Activated naive CD8-positive, alpha-beta T cell treated with anti-CD3 and anti-CD28 coated beads, Interleukin-2, amount 50 U/mL, for 16 hours (primary cell): ENCODE data around the gene GPR78.

Experiments
- DNase-seq: peaks from one replicate; pipeline ENCODE4 v3.0.0-alpha.2; 2020; ENCODE audit warnings: low read depth, low spot score

The GPR78 gene

DNA sequence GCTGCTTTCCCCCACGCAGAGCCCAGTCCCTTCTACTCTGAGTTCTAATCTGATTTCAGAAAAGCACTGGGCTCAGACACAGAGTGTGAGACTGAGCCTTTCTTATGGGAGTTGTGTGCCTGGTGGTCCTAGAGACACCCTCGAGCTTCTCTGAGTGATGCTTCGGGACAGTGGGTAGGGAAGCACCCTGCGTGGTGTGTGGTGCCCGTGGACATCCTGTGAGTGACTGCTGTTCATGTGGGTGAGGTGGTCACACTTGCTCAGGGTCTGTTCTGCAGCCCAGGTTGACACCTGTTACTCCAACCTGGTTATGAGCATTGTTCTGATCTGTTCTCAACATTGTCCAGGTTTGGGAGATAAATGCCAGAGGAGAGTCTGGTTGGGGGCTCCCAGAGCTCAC is 6.1 kb downstream of the GPR78 start:
- no peak for DNase-seq

DNA sequence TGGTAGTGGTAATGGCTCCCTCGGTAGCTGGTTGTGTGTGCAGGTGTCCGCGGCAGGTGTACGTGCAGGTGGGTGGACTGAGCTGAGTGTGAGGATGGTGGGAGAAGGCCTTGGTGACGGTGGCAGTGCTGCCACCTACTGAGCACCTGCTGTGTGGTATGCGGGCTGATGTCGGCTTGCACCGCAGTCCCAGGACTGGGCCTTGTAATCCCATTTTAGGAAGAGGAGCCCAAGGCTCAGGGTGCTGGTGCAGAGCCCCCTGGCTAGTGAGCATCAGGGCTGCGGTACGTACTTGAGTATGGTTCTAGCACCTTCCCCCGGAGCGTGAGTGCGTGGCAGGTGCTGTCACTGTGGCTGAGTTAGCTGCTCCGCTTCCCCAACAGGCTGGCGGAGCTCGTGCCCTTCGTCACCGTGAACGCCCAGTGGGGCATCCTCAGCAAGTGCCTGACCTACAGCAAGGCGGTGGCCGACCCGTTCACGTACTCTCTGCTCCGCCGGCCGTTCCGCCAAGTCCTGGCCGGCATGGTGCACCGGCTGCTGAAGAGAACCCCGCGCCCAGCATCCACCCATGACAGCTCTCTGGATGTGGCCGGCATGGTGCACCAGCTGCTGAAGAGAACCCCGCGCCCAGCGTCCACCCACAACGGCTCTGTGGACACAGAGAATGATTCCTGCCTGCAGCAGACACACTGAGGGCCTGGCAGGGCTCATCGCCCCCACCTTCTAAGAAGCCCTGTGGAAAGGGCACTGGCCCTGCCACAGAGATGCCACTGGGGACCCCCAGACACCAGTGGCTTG is 6.7 kb downstream of the GPR78 start:
- DNase-seq = no peak

GRCh38 chr4:8587469-8588195 is 7.4 kb downstream of the GPR78 start:
- DNase-seq = no peak

DNA sequence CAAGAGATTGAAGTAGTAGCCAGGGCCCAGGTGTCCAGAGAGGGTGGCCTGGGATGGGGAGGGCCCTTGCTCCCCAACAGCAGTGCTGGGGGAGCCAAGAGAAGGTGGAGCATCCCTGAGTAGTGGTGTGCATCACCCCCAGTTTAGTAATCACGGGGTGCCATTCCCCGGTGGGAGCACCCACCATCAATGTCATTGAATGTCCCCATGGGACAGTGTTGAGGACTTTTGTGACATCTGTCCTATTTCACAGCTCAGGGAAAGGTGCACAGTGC is 7.9 kb downstream of the GPR78 start:
- DNase-seq = no peak

GRCh38 chr4:8589336-8589735 is 9.1 kb downstream of the GPR78 start:
- DNase-seq = no peak

- DNase-seq = no peak
These were observed 9.8 kb downstream of the GPR78 start for GRCh38 chr4:8589823-8590545.

GRCh38 chr4:8590546-8590880 is 10.3 kb downstream of the GPR78 start:
- DNase-seq = no peak

DNA sequence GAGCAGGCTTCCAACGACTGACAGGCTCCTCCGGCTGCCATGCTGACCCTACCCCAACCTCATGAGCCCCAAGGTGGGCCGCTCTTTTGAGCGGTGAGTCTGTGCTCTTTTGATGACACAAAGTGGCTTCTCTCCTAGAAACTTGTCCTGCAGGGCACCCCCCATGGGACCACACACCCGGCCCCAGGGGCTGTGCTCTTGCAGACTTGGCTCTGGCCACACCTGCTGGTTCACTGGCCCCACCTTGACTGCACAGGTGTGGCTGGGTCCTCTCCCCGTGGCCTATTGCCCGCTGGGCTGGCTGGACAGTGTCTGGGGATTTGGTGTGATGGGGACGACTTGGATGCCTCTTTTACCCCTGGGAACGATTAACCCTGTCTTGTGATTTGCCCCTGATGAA is 10.9 kb downstream of the GPR78 start:
- no peak for DNase-seq

- DNase-seq = no peak
These were observed 11.6 kb downstream of the GPR78 start for GRCh38 chr4:8591626-8592365.

DNA sequence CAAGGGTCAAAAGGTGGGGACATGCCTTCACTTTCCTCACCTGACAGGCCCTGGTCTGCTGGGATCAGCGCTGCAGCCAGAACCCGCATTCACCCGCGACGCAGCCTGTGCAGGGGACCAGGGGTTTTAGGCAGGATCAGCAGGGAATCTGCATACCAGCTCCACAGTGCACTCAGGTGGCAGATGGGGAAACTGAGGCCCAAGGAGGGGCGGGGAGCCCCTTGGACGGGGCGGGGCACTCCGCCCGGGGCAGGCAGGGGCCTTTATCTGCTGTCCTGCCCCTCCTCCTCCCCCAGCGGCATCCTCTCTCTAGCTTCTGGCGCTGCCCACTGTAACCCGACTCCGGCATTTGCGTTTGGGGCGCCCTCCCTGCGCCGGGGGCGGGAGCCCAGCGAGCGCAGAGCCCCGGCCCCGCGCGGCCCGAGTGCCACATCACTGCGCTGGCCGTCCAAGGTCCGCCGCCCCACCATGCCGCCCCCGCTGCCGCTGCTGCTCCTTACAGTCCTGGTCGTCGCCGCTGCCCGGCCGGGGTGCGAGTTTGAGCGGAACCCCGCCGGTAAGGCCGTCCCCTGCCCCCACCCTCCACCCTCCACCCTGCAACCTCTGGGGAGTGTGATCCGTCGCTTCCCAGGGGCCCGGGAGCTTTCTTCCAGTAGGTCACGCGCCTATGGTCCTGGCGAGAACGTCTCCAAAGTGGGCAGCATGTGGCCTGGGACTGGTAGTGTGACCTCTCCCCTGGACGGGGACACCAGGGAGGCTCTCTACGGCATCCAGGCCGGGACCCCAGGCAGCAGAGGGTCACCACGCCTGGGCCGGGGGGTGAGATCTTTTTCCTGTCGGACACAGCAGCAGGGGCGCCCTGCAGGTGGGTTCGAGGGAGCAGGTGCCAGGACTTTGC is 12.4 kb downstream of the GPR78 start, which contains the start of gene CPZ:
CPZ (plus strand) TSS at position 400 of the 898 bp plus-strand sequence; CDS start at position 469, 69 bp downstream.
- DNase-seq = no peak

DNA sequence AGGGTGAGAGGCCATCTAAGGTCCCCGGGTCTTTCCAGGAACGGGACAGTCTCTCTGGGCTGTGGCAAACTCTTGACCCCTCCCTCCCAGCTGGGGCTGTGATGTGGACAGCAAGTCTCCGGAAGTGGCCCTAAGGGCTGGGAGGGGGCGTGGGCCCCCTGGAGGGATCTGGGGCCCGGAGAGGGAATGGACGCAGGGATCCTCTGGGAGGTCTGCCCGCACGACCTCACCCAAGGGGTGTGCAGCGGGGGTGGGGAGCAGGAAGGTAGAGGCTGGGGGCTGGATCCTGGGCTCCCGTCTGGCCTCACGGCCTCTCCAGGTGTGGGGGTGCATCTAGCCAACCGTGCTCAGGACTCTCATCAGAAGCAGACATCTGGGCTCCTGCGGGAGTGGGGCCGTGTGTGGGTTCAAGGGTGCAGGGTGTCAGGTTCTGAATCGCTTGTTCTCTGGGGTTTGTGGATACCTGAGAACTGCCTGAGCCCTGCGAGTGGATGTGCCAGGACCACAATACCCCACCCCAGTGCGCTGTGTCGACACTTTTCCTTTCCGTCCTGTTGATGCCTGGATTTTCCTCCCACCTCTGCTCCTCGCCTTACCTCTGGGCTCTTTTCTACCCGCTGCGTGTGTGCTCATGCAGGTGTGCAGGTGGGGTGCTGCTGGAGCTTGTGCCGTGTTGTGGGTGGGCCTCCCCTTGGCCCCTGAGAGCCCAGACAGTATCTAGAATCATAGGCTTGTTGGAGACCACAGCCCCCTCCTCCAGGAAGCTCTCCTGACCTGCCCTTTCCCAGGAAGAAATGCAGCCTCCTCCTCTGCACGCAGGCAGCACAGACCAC is 13.3 kb downstream of the GPR78 start:
- no peak for DNase-seq

- no peak for DNase-seq
These were observed 14.2 kb downstream of the GPR78 start for GRCh38 chr4:8594097-8595038.

GRCh38 chr4:8595237-8596087 is 15.3 kb downstream of the GPR78 start:
- DNase-seq = no peak

GRCh38 chr4:8596891-8597290 is 16.7 kb downstream of the GPR78 start:
- no peak for DNase-seq

DNA sequence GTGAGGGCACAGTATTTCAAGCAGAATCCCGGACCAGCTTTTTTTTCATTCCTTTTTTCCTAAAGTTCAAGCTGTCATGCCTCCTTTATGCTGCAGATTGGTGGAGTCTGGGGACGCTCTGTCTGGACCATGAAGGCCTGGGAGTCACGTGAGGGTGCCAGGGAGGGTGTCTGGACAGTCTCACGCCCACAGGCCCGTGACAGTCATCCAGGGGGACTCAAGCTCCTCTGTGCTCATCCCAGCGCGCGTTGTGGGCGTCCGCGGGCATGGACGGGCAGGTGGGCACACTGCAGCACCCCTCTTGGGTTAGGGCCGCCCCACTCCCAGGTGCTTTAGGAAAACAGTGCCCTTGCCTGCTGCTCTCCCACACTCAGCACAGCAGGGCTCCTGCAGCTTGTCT is 17.1 kb downstream of the GPR78 start:
- no peak for DNase-seq

DNA sequence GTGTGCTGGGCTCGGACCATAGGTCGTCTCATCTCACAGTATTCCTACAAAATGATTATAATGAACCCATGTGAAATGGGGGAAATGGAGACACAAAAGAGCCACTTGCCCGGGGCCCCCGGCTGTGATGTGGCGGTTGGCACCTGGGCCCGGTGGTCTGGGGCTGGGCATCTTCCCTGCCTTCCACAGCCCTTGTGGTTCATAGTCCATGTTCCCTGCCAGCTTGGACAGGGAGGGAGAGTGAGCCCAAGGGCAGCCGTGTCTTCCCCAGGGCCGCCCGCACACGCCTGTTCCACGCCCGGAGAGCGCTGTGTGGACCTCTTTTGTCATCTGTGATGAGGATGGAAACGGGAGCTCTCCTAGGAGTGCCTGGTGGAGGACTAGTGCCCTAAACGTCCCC is 17.6 kb downstream of the GPR78 start:
- no peak for DNase-seq

GRCh38 chr4:8598391-8599090 is 18.3 kb downstream of the GPR78 start:
- no peak for DNase-seq

DNA sequence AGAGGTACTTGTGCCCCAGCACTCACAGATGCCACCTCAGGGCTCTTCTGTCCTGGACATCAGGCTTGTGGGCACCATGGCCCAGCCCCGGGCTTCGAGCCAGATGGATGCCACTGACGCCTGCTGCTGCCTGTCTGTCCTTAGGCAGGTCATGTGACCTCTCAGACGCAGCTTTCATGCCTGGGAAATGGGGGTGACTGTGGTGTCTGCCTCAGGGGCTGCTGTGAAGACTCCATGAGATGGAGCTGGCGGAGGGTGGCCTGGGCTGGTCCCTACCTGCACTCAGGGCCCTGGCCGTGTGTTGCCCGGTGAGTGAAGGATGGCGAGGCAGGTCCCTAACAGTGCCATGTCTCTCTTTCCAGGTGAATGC is 18.9 kb downstream of the GPR78 start:
- DNase-seq = no peak
